Activated CD4-positive, alpha-beta T cell treated with anti-CD3 and anti-CD28 coated beads, Interleukin-2, amount 50 U/mL, for 4 hours (primary cell): ENCODE measurements around the gene NUP160.
"Not testable (repeated sequence)": the region's sequence is repeated elsewhere in the genome, so short reads cannot be mapped to it uniquely, and the experiment has no call there.

Experiments used
- DNase-seq, 2 experiments: peaks; one replicate each; pipeline ENCODE4 v3.0.0-alpha.2; 2020

Gene NUP160

GRCh38 chr11:47784785-47785381 is 63.3 kb downstream of the NUP160 start:
- no peak for DNase-seq

- DNase-seq = no peak
Measured at GRCh38 chr11:47783087-47783610, 65.0 kb downstream of the NUP160 start.

- DNase-seq = no peak
Measured at GRCh38 chr11:47778878-47779483, 69.2 kb downstream of the NUP160 start.

GRCh38 chr11:47775240-47775869 is 72.8 kb downstream of the NUP160 start:
- no peak for DNase-seq

GRCh38 chr11:47773882-47774281 is 74.3 kb downstream of the NUP160 start:
- DNase-seq = no peak

GRCh38 chr11:47769556-47769955 is 78.6 kb downstream of the NUP160 start:
- DNase-seq = not testable (repeated sequence)

GRCh38 chr11:47768101-47768612 is 80.0 kb downstream of the NUP160 start:
- no peak for DNase-seq

- DNase-seq = peak; percentile 68 to 74
Measured at GRCh38 chr11:47766509-47767227, 81.5 kb downstream of the NUP160 start.

- no peak for DNase-seq
Measured at GRCh38 chr11:47765086-47765485, 83.1 kb downstream of the NUP160 start.

- not testable (repeated sequence) for DNase-seq
Measured at GRCh38 chr11:47759291-47759690, 88.9 kb downstream of the NUP160 start.

GRCh38 chr11:47756208-47756607 is 91.9 kb downstream of the NUP160 start:
- no peak for DNase-seq

- no peak for DNase-seq
Measured at GRCh38 chr11:47750725-47751124, 97.4 kb downstream of the NUP160 start.

- DNase-seq = not testable (repeated sequence)
Measured at GRCh38 chr11:47742494-47742893, 105.7 kb downstream of the NUP160 start.

- not testable (repeated sequence) for DNase-seq
Measured at GRCh38 chr11:47737817-47738216, 110.3 kb downstream of the NUP160 start.

- no peak for DNase-seq
Measured at GRCh38 chr11:47732271-47732670, 115.9 kb downstream of the NUP160 start.

GRCh38 chr11:47731475-47731874 is 116.7 kb downstream of the NUP160 start:
- no peak for DNase-seq
